ENCODE data around the gene SERPING1.

DNA sequence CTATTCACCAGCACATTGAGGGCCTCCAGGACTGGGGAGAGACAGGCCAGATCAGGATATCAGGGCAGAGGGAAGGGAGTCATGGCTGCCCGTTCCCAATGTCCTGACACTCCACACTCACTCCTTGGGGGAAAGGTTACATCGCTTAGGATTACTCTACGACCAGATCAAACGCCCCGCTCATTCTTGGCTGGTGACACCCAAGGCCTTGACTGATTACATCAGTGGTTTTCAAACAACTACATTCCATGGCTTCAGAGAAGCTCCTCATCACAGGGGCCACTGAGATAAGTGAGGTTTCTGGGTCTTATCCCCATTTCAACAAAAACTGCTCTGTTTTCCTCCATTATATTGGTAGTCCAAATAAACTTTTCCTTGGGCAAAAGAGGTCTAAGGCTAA is 45.0 kb upstream of the SERPING1 start:
- TF ChIP-seq, protein P1, sequence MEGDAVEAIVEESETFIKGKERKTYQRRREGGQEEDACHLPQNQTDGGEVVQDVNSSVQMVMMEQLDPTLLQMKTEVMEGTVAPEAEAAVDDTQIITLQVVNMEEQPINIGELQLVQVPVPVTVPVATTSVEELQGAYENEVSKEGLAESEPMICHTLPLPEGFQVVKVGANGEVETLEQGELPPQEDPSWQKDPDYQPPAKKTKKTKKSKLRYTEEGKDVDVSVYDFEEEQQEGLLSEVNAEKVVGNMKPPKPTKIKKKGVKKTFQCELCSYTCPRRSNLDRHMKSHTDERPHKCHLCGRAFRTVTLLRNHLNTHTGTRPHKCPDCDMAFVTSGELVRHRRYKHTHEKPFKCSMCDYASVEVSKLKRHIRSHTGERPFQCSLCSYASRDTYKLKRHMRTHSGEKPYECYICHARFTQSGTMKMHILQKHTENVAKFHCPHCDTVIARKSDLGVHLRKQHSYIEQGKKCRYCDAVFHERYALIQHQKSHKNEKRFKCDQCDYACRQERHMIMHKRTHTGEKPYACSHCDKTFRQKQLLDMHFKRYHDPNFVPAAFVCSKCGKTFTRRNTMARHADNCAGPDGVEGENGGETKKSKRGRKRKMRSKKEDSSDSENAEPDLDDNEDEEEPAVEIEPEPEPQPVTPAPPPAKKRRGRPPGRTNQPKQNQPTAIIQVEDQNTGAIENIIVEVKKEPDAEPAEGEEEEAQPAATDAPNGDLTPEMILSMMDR (IDR thresholded peaks at IDR 0.05), result no peak
- no peak for TF ChIP-seq POLR2A (IDR thresholded peaks at IDR 0.05)
